ENCODE results near the gene MYLIP. TPM values are rescaled to one million over a fixed set of nuclear protein-coding genes. Genes with fewer than 3 reads are reported as not detected.

The MYLIP gene
- total RNA-seq, 4 donors from 2014 or later: 8.6 to 32.0 (median 17.5) TPM

Small RNA genes lying within 50 kb of the gene (small RNA-seq; reads per million reads assigned to genes)
- 0 to 0.09 (median 0) reads per million in 4 donors for gene MIR4639

Other genes with a start within 250 kb of the MYLIP start
- gene GMPR, start 109.5 kb downstream of the MYLIP start, total RNA-seq: 1 to 10 TPM in 2 of 4 donors, under 1 TPM in 2; 0.53 to 6.3 (median 1.6) TPM